Esophagus squamous epithelium (tissue), 4 donors: ENCODE results near the gene BTBD18.

Experiments
- POLR2A ChIP-seq, 4 donors: fragments of 450-650 bp; IDR thresholded peaks; one replicate each; pipeline ENCODE4 v1.6.1; 2017; ENCODE audit warnings: antibody characterized with exemption in 4 of 4, mild to moderate bottlenecking in 4 of 4, moderate library complexity in 3 of 4
- TF ChIP-seq, protein P1 (sequence below), 6 experiments: fragments of 450-650 bp in 4 of 6; fragments of 200-600 bp in 2 of 6; sonication (generic) in 2 of 6; IDR thresholded peaks; one replicate each; pipeline ENCODE4 v1.5.1; 2016 to 2019; ENCODE audit warnings: antibody characterized with exemption in 6 of 6, mild to moderate bottlenecking in 4 of 6, moderate library complexity in 4 of 6

DNA sequence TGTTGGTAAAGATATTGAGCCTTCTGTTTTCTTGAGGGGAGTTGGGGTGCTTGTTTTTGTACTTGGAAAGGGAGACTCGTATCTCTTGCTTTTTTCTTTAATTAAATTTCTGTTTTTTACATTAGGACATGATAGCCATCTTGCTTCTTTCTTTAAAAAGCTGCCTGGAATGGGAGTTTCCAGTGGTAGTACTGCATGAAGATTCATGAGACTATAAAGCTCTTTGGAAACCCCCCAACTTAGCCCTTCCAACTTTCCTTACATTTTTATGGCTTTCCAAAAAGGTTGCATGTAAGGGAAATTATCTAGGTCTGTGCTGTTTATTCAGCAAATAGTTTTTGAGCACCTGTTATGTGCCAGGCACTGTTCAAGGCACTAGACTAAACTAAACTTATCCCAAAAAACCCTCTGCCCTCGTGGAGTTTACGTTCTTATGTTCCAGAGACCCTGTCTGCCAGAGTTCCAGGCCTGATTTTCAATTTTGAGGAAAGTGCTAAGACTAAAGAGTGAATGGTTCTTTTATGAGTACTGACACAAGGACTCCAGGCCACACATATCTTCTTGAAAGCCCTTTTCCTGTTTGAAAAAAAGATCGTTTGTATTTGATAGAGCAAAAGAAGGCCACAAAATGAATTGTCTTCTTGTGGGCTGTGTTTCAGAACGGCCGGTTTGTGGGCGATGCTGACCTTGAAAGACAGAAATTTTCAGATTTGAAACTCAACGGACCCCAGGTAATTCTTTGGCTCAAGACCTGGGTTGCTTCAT, 41.9 kb upstream of the BTBD18 start:
- no peak for TF ChIP-seq POLR2A (IDR thresholded peaks at IDR 0.05)
- TF ChIP-seq, protein P1, sequence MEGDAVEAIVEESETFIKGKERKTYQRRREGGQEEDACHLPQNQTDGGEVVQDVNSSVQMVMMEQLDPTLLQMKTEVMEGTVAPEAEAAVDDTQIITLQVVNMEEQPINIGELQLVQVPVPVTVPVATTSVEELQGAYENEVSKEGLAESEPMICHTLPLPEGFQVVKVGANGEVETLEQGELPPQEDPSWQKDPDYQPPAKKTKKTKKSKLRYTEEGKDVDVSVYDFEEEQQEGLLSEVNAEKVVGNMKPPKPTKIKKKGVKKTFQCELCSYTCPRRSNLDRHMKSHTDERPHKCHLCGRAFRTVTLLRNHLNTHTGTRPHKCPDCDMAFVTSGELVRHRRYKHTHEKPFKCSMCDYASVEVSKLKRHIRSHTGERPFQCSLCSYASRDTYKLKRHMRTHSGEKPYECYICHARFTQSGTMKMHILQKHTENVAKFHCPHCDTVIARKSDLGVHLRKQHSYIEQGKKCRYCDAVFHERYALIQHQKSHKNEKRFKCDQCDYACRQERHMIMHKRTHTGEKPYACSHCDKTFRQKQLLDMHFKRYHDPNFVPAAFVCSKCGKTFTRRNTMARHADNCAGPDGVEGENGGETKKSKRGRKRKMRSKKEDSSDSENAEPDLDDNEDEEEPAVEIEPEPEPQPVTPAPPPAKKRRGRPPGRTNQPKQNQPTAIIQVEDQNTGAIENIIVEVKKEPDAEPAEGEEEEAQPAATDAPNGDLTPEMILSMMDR (IDR thresholded peaks at IDR 0.05): no peak
